ENCODE measurements around the gene TMOD2. TPM values are rescaled to one million over a fixed set of nuclear protein-coding genes. Genes with fewer than 3 reads are reported as not detected.

The TMOD2 gene
- total RNA-seq, 1 experiment from 2014 or later: 3.0 TPM

GRCh38 chr15:51833772-51834171 lies 82.4 kb downstream of the TMOD2 start:
- no peak overlapping the region for H3K14ac ChIP-seq (ENCODE audit: insufficient read depth, low read length)
- no peak overlapping the region for H3K4ac ChIP-seq (ENCODE audit: low read depth, low read length)
- H3K4me1 ChIP-seq (ENCODE audit: insufficient read depth, low read length): peaks cover 6% of the 10 kb centered on the region; the same call in 1 of the 2 replicates

More at GRCh38 chr15:51833772-51834171, 82.4 kb downstream of the TMOD2 start:
- peaks cover 3% of the 10 kb centered on the region; the same call in 1 of the 2 replicates for H3K79me2 ChIP-seq (ENCODE audit: insufficient read depth, low read length)
- H3K56ac ChIP-seq (ENCODE audit: insufficient read length, low read depth, low read length): no peak overlapping the region
- no peak for DNase-seq
- H3K9me3 Mint-ChIP-seq: no peaks in the 10 kb centered on the region
- H3K23ac ChIP-seq (ENCODE audit: insufficient read length, low read depth, low read length): no peak overlapping the region
- no peak overlapping the region for H4K5ac ChIP-seq (ENCODE audit: insufficient read length, low read depth, low read length)
- TF ChIP-seq CTCF (conservative IDR thresholded peaks at IDR 0.05): no peak
- H2AK5ac ChIP-seq (ENCODE audit: insufficient read length, low read length): no peak overlapping the region
- H2BK15ac ChIP-seq (ENCODE audit: low read depth, low read length): no peak overlapping the region
- H3T11ph ChIP-seq (ENCODE audit: low read length): no peak overlapping the region
- no peaks in the 10 kb centered on the region for H3K23me2 ChIP-seq (ENCODE audit: insufficient read length, low read depth, low read length, poor library complexity, severe bottlenecking)
- peaks cover 32 to 41% of the 10 kb centered on the region in 2 experiments for H3K4me1 Mint-ChIP-seq
- no CpG with 5 or more reads among the region's 1 CpG for WGBS (ENCODE audit: extremely low coverage, insufficient read length, low lambda C conversion rate)
- H3K4me2 ChIP-seq (ENCODE audit: insufficient read depth, insufficient read length, low read length): no peak overlapping the region
- no peak overlapping the region for H3K9ac ChIP-seq (ENCODE audit: extremely low read depth, insufficient read length, low read length)
- H3K27ac ChIP-seq (ENCODE audit: insufficient read length, low read depth, low read length): no peak overlapping the region
- H3K27me3 ChIP-seq (ENCODE audit: insufficient read depth, low read length): no peaks in the 10 kb centered on the region
- peaks cover 3% of the 10 kb centered on the region for H3K79me1 ChIP-seq (ENCODE audit: insufficient read depth, low read depth, low read length, poor library complexity, severe bottlenecking)
- H3K9me3 ChIP-seq (ENCODE audit: control insufficient read depth, low read depth, low read length): no peaks in the 10 kb centered on the region
- peaks cover under 1% of the 10 kb centered on the region; the same call in 1 of the 2 replicates for H3K27me3 Mint-ChIP-seq (ENCODE audit: low read depth)
- no peak overlapping the region for H3K27ac Mint-ChIP-seq
- no peaks in the 10 kb centered on the region for H3K36me3 Mint-ChIP-seq (ENCODE audit: insufficient read depth in 1 of 3, low read depth in 3 of 3)
- no peak overlapping the region for H4K91ac ChIP-seq (ENCODE audit: insufficient read length, low read depth, low read length)
- H2AFZ ChIP-seq (ENCODE audit: low read length): no peak overlapping the region
- no peak overlapping the region for H2BK5ac ChIP-seq (ENCODE audit: insufficient read length, low read length)
- no peak overlapping the region for H2BK120ac ChIP-seq (ENCODE audit: low read depth, low read length, poor library complexity, severe bottlenecking)
- no peak overlapping the region for H3K18ac ChIP-seq (ENCODE audit: insufficient read length, low read depth, low read length)
- H3K4me3 Mint-ChIP-seq: no peak overlapping the region
- H4K20me1 ChIP-seq (ENCODE audit: control insufficient read depth, insufficient read depth, insufficient read length): no peaks in the 10 kb centered on the region
- H2BK20ac ChIP-seq (ENCODE audit: low read depth, low read length, poor library complexity, severe bottlenecking): no peak overlapping the region
- H4K8ac ChIP-seq (replicated peaks; ENCODE audit: insufficient read length, low read depth, low read length): no peak overlapping the region
- H2BK12ac ChIP-seq (ENCODE audit: insufficient read length, low read depth, low read length): no peak overlapping the region
